Parathyroid adenoma (tissue), 2 donors: ENCODE measurements around the gene ASMT.

Experiments used
- H2AFZ ChIP-seq: fragments of 300-600 bp; sonication (generic); one replicate; pipeline ENCODE4 v1.7.0; 2017; ENCODE audit warnings: antibody characterized with exemption, mild to moderate bottlenecking
- H3K27ac ChIP-seq: fragments of 300-600 bp; sonication (generic); one replicate; pipeline ENCODE4 v1.7.0; 2017
- H3K27me3 ChIP-seq: fragments of 300-600 bp; sonication (generic); one replicate; pipeline ENCODE4 v1.7.0; 2017; ENCODE audit warnings: low read length; ENCODE audit not compliant: control insufficient read depth, insufficient read depth
- H3K36me3 ChIP-seq: fragments of 300-600 bp; sonication (generic); one replicate; pipeline ENCODE4 v1.7.0; 2017; ENCODE audit warnings: low read length; ENCODE audit not compliant: control insufficient read depth, insufficient read depth
- H3K4me1 ChIP-seq: fragments of 300-600 bp; sonication (generic); one replicate; pipeline ENCODE4 v1.7.0; 2017; ENCODE audit warnings: control low read depth
- H3K4me2 ChIP-seq: fragments of 300-600 bp; sonication (generic); one replicate; pipeline ENCODE4 v1.7.0; 2017; ENCODE audit warnings: low read length
- H3K4me3 ChIP-seq: fragments of 300-600 bp; sonication (generic); one replicate; pipeline ENCODE4 v1.7.0; 2017; ENCODE audit warnings: low read depth, low read length
- H3K79me2 ChIP-seq: fragments of 300-600 bp; sonication (generic); one replicate; pipeline ENCODE4 v1.7.0; 2017; ENCODE audit warnings: control low read depth
- H3K9ac ChIP-seq: fragments of 300-600 bp; sonication (generic); one replicate; pipeline ENCODE4 v1.7.0; 2017; ENCODE audit warnings: mild to moderate bottlenecking
- H3K9me3 ChIP-seq: fragments of 300-600 bp; sonication (generic); one replicate; pipeline ENCODE4 v1.7.0; 2017; ENCODE audit warnings: low read length; ENCODE audit not compliant: control insufficient read depth
- CTCF ChIP-seq: fragments of 300-600 bp; sonication (generic); IDR thresholded peaks from one replicate; pipeline ENCODE4 v1.7.0; 2017; ENCODE audit warnings: antibody characterized with exemption, mild to moderate bottlenecking
- donor health status: primary hyperparathyroidism.

Gene ASMT

GRCh38 chrX:1609762-1610161, 5.1 kb upstream of the ASMT start:
- H3K9me3 ChIP-seq = no peaks in the 10 kb centered on the region
- no peak overlapping the region for H3K27ac ChIP-seq
- no peak overlapping the region for H3K9ac ChIP-seq
- no peaks in the 10 kb centered on the region for H3K36me3 ChIP-seq
- H3K4me2 ChIP-seq = no peak overlapping the region
- TF ChIP-seq CTCF = no peak
- H2AFZ ChIP-seq = no peak overlapping the region
- H3K79me2 ChIP-seq = no peaks in the 10 kb centered on the region
- H3K4me3 ChIP-seq = no peak overlapping the region
- no peaks in the 10 kb centered on the region for H3K27me3 ChIP-seq
- H3K4me1 ChIP-seq = no peaks in the 10 kb centered on the region

DNA sequence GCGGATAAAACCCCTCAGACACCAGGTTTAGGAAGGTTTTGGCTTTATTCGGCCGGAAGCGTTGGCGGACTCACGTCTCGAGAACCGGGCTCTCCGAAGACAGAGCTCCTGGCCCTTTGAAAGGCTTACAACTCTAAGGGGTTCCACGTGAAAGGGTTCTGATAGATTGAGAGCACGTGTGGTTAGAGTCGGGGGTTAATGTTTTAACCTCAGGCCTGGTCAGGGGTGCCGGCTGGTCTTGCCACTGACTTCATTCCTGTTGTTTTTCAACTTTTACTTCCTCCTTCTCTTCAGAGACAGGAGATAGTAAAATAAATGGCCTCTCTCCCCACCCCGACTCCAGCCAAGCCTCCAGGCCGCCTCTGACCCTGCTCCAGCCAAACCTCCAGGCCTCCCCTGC, 4.7 kb upstream of the ASMT start:
- Histone ChIP-seq H3K36me3 (no peaks in the 10 kb centered on the region), H3K4me1 (no peaks in the 10 kb centered on the region), H3K9me3 (no peaks in the 10 kb centered on the region), H3K27ac (no peak overlapping the region), H3K79me2 (no peaks in the 10 kb centered on the region), H2AFZ (no peak overlapping the region), H3K9ac (no peak overlapping the region), H3K27me3 (no peaks in the 10 kb centered on the region), H3K4me2 (no peak overlapping the region), H3K4me3 (no peak overlapping the region)
- no peak for TF ChIP-seq CTCF

DNA sequence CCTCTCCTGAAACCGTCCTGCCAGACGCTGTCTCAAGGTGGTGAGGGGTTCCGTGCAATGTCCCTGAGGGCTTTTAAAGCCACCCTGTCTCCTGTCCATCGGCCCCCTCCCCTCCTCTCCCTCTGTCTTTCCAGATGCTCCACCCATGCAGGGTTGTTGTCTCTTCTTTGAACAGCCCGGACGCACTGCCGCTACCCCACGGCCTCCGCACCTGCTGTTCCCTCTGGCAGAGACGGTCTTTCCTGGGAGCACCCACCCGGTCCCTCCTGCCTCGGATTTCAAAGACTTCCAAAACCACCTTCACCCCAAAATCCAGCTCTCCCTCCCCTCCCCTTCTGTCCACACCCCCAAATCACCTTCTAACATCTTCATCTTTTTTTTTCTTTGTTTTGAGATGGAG, 4.1 kb upstream of the ASMT start:
- Histone ChIP-seq H3K9ac (no peak overlapping the region), H3K9me3 (no peaks in the 10 kb centered on the region), H3K79me2 (no peaks in the 10 kb centered on the region), H3K36me3 (no peaks in the 10 kb centered on the region), H3K4me1 (no peaks in the 10 kb centered on the region), H3K4me2 (no peak overlapping the region), H3K4me3 (no peak overlapping the region), H3K27ac (no peak overlapping the region), H2AFZ (no peak overlapping the region), H3K27me3 (no peaks in the 10 kb centered on the region)
- TF ChIP-seq CTCF = no peak

DNA sequence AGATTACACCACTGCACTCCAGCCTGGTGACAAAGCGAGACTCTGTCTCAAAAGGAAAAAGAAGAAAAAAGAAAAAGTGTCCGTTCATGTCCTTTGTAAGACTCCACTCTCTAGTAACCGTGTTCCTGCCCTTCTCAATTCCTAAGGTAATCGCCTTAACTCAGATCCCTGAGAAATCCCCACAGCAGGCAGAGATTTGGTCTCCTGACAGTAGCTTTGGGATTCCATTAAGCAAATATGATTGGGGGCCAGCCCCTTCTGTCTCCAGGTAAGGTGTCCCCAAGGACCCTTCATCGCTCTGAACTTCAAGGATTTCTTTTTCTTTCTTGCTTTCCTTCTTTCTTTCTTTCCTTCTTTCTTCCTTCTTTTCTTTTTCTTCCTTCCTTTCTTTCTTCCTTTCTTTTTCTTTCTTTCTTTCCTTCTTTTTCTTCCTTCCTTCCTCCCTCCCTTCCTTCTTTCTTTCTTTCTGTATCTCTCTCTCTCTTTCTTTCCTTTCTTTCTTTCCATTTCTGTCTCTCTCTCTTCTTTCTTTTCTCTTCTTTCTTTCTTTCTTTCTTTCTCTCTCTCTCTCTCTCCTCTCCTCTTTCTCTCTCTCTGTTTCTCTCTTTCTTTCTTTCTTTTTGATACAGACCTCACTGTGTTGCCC, 2.1 kb upstream of the ASMT start:
- Histone ChIP-seq H2AFZ (no peak overlapping the region), H3K36me3 (no peaks in the 10 kb centered on the region), H3K9me3 (no peaks in the 10 kb centered on the region), H3K27me3 (no peaks in the 10 kb centered on the region), H3K79me2 (no peaks in the 10 kb centered on the region), H3K9ac (no peak overlapping the region), H3K4me3 (no peak overlapping the region), H3K4me2 (no peak overlapping the region), H3K27ac (no peak overlapping the region), H3K4me1 (no peaks in the 10 kb centered on the region)
- no peak for TF ChIP-seq CTCF

GRCh38 chrX:1618689-1619088, 3.8 kb downstream of the ASMT start:
- H2AFZ ChIP-seq = no peak overlapping the region
- no peaks in the 10 kb centered on the region for H3K27me3 ChIP-seq
- H3K36me3 ChIP-seq = no peaks in the 10 kb centered on the region
- no peak for TF ChIP-seq CTCF
- H3K4me1 ChIP-seq = no peaks in the 10 kb centered on the region
- no peak overlapping the region for H3K27ac ChIP-seq
- H3K4me2 ChIP-seq = no peak overlapping the region
- H3K9ac ChIP-seq = no peak overlapping the region
- H3K4me3 ChIP-seq = no peak overlapping the region
- H3K79me2 ChIP-seq = no peaks in the 10 kb centered on the region
- H3K9me3 ChIP-seq = no peaks in the 10 kb centered on the region
